Stimulated activated CD4-positive, alpha-beta T cell treated with anti-CD3 and anti-CD28 coated beads, TNF-alpha, amount 100 ng/mL, for 4 hours (primary cell): Measurements from ENCODE around the gene ADNP.
"Not testable (repeated sequence)": the region's sequence is repeated elsewhere in the genome, so short reads cannot be mapped to it uniquely, and the experiment has no call there.

ENCODE experiments used
- DNase-seq, 3 experiments: peaks; one replicate each; pipeline ENCODE4 v3.0.0-alpha.2; 2020; ENCODE audit warnings: low read depth in 3 of 3

The ADNP gene

GRCh38 chr20:50903353-50904051 lies 27.7 kb downstream of the ADNP start:
- no peak for DNase-seq

GRCh38 chr20:50901301-50901700 lies 29.9 kb downstream of the ADNP start:
- no peak for DNase-seq

GRCh38 chr20:50900261-50900660 lies 31.0 kb downstream of the ADNP start:
- no peak for DNase-seq

- no peak for DNase-seq
Observed at GRCh38 chr20:50898475-50898874, 32.8 kb downstream of the ADNP start.

GRCh38 chr20:50895111-50895830 lies 36.0 kb downstream of the ADNP start:
- no peak for DNase-seq

- DNase-seq, result no peak
Observed at GRCh38 chr20:50893620-50894019, 37.6 kb downstream of the ADNP start.

GRCh38 chr20:50892394-50892793 lies 38.8 kb downstream of the ADNP start:
- DNase-seq, result no peak

GRCh38 chr20:50891138-50891537 lies 40.1 kb downstream of the ADNP start:
- no peak for DNase-seq

GRCh38 chr20:50887576-50887975 lies 43.7 kb downstream of the ADNP start:
- DNase-seq, result no peak

- DNase-seq, result no peak
Observed at GRCh38 chr20:50886184-50886790, 45.0 kb downstream of the ADNP start.

GRCh38 chr20:50885781-50886180 lies 45.5 kb downstream of the ADNP start:
- no peak for DNase-seq

- no peak for DNase-seq
Observed at GRCh38 chr20:50885068-50885467, 46.2 kb downstream of the ADNP start.

- no peak for DNase-seq
Observed at GRCh38 chr20:50883856-50884255, 47.4 kb downstream of the ADNP start.

GRCh38 chr20:50881759-50882424 lies 49.3 kb downstream of the ADNP start:
- DNase-seq, result not testable (repeated sequence)

- DNase-seq, result no peak
Observed at GRCh38 chr20:50879649-50880550, 51.3 kb downstream of the ADNP start.

- no peak for DNase-seq
Observed at GRCh38 chr20:50877232-50877743, 53.9 kb downstream of the ADNP start.

- DNase-seq, result no peak
Observed at GRCh38 chr20:50876816-50877215, 54.4 kb downstream of the ADNP start.

- no peak for DNase-seq
Observed at GRCh38 chr20:50876063-50876685, 55.1 kb downstream of the ADNP start.

GRCh38 chr20:50874758-50875665 lies 56.2 kb downstream of the ADNP start:
- no peak for DNase-seq
